Stimulated activated CD8-positive, alpha-beta memory T cell treated with anti-CD3 and anti-CD28 coated beads, Interleukin-2, amount 100 ng/mL, for 1 hour (primary cell): Measurements from ENCODE around the gene LRP1B.
"Not testable (repeated sequence)": the region's sequence is repeated elsewhere in the genome, so short reads cannot be mapped to it uniquely, and the experiment has no call there.

Source experiments
- DNase-seq, 2 donors: peaks; one replicate each; pipeline ENCODE4 v3.0.0-alpha.2; 2020; ENCODE audit warnings: low read depth in 2 of 2

The LRP1B gene

DNA sequence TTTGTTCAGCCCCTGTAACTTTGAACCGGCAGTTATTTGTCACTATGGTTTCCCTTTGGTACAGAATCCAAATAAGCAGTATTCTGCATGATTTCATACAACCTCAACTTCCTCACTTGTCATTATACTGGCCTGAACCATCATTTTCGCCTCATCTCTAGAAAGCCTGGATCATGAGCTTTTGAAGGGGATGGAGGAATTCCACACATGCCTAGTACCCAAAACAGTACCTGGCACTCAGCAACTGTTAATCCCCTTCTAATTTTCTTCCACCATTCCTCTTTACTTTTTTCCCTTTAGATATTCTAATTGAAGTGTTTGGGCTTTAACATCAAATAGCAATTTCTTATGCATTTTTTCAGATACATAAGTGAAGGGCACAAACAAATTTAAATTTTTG lies 1776.3 kb downstream of the LRP1B start:
- no peak for DNase-seq

DNA sequence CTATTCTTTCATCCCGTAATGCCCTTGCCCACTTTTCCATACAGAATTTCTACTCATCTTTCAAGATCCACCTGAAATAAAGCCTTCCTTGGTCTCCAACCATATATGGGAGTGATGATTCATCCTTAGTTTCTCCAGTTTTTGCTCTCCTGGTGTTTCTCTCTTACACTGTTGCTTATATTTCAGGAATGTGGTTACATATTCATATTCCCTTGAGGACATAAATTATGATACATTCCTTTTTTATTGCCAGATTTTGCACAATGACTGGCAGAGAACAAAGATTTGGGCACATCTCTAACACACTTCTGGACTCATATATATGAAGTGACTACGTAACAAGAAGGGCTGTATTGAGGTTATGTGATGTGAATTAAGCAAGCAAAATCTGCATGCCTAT lies 1777.3 kb downstream of the LRP1B start:
- DNase-seq: no peak

DNA sequence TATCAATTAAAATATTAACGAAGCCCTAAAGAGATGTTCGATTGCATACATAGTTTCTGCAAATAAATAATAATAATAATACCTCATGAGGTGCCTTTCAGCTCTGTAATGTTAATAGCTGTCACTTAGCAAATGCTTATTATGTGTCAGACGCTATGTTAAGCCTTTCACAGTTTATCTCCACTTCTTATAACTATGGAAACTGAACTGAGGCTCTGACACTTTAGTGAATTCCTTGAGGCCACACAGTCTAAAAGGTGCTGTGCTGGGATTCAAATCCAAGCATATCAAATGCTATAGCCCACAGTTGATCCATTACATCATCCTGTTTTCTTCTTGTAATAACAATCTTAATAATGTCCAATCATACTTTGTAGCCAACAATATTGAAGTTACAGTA lies 1779.1 kb downstream of the LRP1B start:
- no peak for DNase-seq

GRCh38 chr2:140349695-140350094 lies 1781.1 kb downstream of the LRP1B start:
- no peak for DNase-seq

GRCh38 chr2:140348826-140349225 lies 1782.0 kb downstream of the LRP1B start:
- no peak for DNase-seq

DNA sequence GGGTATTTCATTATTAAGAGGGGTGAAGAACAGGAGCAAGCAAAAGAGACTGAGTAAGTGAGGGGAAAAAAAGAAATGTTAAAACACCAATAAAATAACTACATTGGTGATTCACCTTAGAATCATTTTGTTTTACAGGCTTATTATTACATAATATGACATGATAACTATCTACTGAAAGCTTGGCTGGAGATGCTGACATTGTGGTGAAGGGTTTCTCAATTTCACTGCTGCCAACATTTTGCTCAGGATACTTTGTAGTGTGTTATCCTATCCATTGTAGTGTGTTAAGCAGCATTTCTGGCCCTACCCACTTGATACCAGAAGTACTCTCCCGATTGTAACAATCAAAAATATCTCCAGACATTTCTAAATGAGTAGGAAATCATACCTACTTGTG lies 1786.0 kb downstream of the LRP1B start:
- no peak for DNase-seq

DNA sequence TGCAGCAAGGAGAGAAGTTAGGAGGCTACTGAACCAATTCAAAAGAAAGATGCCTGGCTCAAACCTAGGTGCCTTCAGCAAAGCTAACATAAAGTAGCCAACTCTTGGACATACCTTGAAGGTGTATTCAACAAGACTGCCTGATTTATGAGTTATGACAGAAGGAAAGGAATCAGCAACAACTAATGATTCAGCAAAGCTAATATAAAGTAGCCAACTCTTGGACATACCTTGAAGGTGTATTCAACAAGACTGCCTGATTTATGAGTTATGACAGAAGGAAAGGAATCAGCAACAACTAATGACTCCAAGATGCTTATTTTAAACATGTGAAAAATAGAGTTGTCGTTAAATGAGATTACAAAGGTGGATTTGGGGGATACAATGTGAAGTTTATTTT lies 1786.5 kb downstream of the LRP1B start:
- DNase-seq: not testable (repeated sequence)

- DNase-seq: no peak
Observed at GRCh38 chr2:140338795-140339194, 1792.0 kb downstream of the LRP1B start.

GRCh38 chr2:140337061-140337460 lies 1793.8 kb downstream of the LRP1B start:
- no peak for DNase-seq

- DNase-seq: no peak
Observed at GRCh38 chr2:140316345-140316744, 1814.5 kb downstream of the LRP1B start.

DNA sequence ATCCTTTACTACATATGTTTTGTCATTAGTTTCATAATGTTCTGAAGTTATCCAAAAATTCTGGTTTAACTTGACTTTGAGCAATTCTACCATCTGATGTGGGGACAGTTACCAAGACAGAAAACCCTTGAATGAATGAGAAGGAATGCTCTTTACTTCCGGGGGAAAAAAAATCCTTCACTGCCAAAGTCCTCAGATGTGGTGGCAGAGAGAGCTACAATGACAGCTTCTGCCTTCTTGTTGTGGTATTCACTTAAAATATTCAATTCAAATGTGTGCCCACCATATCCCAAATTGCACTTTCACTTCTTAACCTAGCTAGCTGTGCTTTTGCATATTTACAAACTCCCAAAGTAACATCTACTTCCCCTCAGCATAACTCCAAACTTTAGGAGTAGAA lies 1818.9 kb downstream of the LRP1B start:
- DNase-seq: no peak

DNA sequence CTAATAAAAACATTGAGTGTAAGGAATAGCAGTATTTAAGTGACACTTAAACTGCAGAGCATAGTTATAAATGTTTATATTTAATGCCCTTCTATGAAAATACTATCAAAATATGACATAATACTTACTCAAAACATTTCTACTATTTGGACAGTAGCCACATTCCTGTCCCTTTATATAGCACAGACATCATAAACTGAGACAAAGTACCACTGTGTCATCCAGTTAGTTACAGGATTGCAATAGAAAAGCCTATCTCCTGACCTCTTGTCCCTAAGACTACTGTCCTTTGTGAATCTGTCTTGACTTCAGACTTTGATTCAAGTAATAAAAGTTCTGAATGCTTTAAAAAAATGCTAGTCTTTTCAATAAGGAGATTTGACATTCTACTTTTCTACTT lies 1822.1 kb downstream of the LRP1B start:
- DNase-seq: no peak

DNA sequence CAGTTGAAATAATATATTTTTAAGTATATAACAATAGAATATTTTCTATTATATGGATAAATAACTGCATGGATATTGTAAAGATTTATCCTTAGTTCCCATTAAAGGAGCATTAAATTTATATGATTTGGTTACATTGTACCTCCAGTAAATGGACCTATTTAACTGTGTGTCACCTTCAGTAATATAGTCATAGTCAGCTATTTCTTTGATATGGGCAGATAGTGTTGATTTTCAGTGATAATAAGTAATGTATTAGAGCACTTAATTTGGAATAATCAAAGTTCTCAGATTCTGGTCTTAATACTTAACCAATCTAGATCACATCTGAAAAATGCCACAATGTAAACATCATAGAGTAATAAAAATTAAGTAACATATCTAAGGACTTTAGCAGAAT lies 1823.3 kb downstream of the LRP1B start:
- no peak for DNase-seq

GRCh38 chr2:140295767-140296166 lies 1835.0 kb downstream of the LRP1B start:
- DNase-seq: no peak

- DNase-seq: no peak
Observed at GRCh38 chr2:140288726-140289125, 1842.1 kb downstream of the LRP1B start.

- DNase-seq: no peak
Observed at GRCh38 chr2:140288213-140288612, 1842.6 kb downstream of the LRP1B start.

GRCh38 chr2:140286377-140286776 lies 1844.4 kb downstream of the LRP1B start:
- no peak for DNase-seq

DNA sequence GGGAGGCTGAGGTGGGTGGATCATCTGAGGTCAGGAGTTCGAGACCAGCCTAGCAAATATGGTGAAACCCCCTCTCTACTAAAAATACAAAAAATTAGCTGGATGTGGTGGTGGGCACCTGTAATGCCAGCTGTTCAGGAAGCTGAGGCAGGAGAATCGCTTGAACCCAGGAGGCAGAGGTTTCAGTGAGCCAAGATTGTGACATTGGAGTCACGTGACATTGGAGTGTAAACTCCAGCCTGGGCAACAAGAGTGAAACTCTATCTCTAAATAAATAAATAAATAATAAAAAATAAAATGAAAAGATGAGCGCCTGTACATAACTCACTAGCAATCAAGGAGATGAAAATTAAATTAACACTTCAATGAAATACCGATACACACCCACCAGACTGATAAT lies 1853.5 kb downstream of the LRP1B start:
- not testable (repeated sequence) for DNase-seq

GRCh38 chr2:140276661-140277060 lies 1854.2 kb downstream of the LRP1B start:
- DNase-seq: no peak

DNA sequence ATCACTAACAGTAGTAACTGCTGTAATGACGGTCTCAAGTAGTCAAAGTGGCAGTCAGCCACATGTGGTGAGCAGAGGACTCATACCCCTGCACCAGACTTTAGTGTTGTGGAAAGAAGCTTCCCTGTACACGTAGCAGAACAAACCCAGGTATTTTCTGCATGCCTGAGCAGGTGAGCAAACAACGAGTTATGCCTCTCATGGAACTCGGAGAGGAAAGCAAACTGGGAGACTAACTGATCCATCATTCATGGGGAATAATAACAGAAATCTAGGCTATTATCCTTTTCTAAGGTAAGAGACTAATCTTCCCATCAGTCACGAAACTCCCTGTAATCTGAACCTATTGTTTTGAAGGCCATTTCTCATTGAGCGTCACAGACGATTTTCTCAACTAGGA lies 1855.4 kb downstream of the LRP1B start:
- DNase-seq: no peak

DNA sequence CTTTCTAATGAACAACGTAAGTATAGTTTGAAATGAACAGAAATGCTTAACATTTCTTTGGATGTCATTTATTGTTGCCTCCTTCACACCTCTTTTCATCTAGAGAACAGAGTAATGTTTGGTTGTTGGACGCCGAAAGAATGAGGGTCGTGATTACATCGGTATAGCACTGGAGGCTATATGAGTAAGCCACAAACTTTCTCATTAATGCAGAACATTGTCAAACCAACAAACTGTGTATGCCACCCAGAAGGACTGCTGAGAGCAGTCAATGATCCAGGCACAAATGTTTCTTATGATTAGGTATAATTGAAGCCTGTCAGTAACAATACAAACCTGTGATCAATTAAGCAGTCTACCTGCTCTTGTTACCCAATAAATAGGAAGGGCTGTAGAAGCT lies 1855.9 kb downstream of the LRP1B start:
- DNase-seq: no peak

DNA sequence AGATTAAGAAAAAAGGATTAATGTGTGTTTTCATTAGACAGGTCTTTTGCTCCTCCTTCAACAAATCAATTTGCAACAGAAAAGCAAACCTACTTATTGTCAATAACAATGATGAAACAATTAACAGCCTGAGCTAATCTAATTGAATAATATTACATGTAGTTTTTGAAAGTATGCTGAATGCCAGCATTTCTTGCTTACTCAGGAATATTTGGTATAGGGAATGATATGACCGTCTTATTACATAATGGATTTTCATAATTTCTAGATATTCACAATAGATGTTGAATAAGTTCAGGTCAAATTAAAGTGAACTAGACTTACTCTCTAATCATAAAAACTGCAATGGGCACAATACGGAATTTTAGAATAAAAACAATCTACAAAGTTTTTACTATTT lies 1856.9 kb downstream of the LRP1B start:
- DNase-seq: no peak

DNA sequence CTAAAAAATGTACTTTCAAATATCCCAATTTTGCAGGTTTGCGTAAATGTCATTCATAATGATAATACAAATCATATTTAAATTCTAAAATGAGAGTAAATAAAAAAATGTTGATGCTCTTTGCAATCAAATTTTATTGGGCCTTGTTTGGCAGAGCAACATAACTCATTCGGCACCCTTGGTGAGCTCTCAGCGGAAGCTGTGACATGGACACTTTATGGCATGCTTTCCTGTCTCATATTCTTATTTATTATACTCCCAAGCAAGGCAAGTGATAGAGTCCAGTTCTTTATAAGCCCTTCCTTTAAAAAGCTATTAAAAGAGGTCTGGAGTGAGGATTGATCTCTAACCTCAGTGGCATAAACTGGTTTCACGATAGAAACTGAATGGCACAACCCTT lies 1857.4 kb downstream of the LRP1B start:
- no peak for DNase-seq

DNA sequence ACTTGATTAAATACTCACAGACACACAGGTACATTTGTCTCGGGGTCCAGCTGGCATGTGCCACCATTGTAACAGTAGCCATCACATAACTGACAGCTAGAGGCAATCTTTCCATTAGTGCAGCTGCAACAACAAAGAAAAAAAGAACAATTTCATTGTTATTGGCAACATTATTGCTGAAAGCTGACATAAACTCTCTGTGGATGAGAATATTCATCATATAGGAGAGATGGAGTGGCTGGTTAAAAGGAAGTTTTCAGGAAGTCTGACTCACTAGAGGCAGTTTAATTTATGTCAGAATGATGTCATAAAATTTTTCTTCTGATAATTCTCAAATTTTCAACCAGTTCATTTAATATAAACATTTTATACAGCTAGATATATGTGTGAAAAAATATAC lies 1860.6 kb downstream of the LRP1B start:
- no peak for DNase-seq

DNA sequence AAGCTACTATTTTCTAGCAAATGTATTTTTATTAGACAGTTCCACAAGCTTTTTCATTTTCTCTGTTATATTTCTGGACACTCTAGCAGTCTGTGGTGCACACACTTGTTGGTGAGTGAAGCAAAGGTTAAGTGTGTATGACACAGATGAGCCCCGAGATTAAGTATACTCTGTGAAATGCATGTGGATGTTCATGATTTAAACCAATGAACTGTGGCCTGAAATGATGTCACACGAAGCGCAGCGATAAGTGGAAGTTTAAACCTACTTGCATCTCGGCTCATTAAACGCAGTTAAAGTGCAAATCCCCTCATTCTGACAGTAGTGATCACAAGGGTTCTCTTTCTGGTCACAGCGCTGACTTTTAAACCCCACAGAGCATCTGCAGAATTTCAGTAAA lies 1861.8 kb downstream of the LRP1B start:
- DNase-seq: no peak
